Measurements from ENCODE around the gene CLEC18A.
"Not testable (repeated sequence)": the region's sequence is repeated elsewhere in the genome, so short reads cannot be mapped to it uniquely, and the experiment has no call there.

CLEC18A gene

DNA sequence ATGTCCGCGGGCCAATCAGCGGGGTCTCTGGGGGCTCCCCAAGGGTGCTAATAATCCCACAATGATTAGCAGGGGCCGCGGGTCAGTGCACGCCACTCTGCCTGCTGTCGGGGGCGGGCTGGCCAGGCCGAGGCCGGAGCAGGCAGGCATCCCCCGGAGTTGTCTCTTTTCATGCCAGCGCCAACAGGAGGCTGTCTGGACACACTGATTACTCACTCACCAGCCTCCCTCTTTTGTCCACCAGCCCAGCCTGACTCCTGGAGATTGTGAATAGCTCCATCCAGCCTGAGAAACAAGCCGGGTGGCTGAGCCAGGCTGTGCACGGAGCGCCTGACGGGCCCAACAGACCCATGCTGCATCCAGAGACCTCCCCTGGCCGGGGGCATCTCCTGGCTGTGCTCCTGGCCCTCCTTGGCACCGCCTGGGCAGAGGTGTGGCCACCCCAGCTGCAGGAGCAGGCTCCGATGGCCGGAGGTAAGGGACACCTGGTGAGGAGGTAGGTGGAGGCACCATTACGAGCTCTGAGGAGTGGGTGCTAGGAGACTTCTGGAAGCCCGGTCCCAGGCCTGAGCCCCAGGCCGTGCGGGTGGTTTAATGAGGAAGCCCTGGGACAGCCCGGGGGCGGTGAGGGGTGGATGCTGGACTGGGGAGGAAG lies at the start of gene CLEC18A:
CLEC18A (plus strand) TSS at position 318 of the 655 bp plus-strand sequence; CDS start at position 351, 33 bp downstream.
- not testable (repeated sequence) for DNase-seq (ENCODE audit: low spot score)

DNA sequence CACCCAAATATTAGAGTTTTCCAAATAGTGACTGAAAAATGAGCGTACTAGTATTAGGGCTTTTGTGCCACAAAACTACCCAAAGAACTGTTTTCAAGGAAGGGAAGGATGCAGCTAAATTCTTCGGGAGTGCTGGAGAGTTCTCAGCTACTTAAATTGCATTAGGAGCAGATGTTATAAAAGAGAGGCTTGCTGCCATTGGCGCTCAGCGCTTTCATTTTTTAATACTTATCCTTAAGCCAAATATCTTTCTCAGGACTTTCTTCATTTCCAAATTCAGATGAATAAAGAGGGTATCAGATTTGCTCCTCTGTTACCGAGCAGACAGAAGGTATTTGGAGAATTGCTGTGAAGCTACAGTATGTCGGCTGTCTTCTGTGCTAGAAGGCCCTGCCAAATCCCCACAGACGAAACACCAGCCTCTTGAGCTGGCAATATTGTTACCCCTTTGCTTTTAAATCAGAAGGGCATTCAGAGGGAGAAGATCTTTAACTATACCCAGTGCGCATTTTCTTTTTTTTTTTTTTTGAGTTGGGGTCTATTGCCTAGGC lies 47.2 kb upstream of the CLEC18A start:
- no peak for DNase-seq (ENCODE audit: low spot score)

DNA sequence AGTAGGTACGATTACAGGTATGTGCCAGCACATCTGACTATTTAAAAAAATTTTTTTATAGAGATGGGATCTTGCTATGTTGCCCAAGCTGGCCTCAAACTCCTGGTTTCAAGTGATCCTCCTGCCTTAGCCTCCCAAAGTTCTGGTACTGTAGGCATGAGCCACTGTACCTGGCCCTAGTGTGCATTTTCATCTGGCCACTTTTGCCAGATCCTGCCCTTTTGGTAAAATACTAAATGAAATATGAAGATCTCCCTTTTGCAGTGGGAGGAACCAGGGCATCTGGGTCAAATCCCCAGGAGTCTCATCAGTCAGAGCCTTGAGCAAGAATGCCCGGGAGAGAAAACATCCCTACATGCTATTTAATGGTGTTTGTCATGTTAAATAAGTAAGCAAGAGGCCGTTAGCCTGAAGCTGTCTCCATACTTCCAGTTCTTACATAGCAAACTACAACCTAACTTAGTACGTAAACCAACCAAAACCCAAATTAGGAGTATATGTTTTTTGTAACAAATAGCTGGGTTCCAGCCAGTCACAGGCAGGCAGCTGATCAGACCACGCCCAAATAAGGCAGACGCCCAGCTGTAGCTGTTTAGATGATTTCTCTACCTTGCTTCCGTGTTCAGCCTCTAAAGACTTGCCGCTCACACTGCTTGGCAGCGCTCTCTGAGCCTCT lies 46.5 kb upstream of the CLEC18A start:
- no peak for DNase-seq (ENCODE audit: low spot score)

DNA sequence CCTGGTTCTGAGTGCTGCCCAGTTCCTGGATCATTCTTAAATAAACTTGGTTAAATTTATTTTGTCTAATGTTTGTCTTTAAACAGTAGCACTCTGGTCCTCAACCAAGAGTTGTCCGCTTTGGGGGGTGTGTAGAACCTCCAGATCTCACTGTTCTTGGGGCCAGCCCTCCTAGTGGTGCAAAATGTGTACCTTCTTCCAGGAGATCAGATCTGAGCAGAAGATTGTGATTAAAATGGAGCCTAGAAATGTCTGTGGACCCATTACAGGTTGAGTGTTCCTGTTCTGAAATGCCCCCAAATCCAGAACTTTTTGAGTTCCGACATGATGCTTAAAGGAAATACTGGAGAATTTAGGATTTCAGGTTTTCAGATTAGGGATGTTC lies 46.0 kb upstream of the CLEC18A start:
- DNase-seq (ENCODE audit: low spot score), result no peak

DNA sequence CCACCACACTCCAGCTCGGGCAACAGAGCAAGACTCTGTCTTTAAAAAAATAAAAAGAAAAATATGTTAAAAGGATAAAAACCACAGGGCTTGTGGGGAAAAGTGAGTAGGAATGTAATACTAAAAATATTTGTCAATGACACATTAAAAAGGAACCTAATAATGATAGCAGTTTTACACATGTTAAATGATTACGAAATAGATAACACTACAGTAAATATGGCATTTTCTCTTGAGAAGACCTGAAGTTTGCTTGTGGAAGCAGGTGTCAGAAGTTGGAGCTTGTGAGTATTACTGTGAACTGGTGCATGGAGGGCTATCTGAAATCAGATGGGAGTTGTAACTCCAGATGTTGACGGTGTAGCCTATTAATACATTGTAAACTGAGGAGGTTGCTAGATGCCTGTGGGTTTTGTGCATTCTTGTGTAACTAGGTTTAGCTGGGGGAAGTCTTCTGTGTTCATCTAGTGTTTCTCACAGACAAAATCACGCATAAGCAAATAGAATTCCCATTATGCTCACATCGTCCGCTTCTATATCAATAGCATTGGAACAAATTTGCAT lies 44.2 kb upstream of the CLEC18A start:
- no peak for DNase-seq (ENCODE audit: low spot score)

DNA sequence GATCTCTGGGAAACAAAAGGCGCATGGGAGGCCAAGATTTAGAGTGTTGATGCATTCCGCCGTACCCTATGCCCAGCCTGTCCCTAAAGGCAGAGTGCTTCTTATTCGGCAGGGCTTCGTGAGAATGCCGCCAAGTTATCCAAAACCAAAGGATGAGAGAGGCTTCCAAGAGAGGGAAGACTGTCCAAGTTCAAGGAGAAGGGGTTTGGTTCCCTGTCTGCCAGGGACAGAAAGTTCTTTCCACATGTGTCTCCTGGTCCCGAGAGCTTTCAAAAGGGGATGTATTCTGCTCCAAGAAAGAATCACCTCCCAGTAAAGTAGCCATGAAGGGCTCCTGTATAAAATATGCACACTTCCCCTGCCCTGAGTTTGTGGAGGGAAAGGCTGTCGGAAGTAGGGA lies 42.1 kb upstream of the CLEC18A start:
- no peak for DNase-seq (ENCODE audit: low spot score)

DNA sequence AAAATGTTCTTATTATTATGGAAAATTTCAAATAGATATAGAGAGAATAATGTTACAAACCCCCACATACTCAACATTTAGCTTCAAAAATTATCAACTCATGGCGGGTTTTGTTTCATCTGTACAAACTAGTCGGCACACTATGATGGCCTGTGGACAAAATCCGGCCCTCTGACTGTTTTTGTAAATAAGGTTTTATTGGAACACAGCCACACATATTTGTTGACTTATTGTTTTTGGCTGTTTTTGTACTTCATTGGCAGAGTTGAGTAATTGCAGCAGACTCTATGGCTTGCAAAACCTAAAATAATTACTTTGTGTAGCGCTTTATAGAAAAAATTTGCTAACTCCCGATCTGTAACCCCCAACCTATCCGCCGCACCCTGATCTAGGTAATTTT lies 41.4 kb upstream of the CLEC18A start:
- no peak for DNase-seq (ENCODE audit: low spot score)

DNA sequence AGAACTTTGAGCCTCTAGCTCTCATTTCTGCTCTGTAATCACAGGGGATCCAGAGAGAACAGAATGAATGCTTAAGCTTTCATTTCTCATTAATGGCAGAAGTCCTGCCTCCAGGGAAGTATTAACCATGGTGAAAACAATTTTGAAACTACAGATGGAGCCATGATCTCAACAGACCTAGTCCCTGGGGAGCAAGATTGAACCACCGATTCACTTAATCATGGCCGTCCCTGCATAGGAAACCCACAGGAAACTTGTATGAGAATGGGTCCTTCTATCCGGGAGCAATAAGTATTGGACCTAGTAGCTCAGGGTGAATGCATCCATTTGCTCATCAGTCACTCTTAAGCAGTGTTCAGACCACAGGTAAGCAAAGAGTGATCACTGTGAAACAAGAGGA lies 40.2 kb upstream of the CLEC18A start:
- DNase-seq (ENCODE audit: low spot score), result no peak

DNA sequence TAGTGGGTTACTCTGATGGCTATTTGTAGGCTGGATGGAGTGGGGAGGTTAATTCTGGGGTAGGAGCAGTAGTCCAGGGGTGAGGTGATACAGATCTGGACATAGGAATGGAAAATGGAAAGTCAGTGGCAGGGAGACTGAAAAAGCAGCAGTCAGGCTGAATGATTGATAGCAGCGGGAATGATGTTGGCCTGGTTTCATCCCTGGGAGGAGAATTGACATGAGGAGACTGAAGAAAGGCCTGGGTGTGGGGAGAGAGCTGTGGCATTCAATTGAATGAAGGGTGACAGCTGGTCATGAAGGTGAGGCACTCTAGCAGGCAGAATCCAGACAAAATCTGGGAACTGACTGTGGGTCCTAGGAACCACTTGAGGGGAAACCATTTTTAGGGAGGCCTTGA lies 34.7 kb upstream of the CLEC18A start:
- DNase-seq (ENCODE audit: low spot score), result no peak

DNA sequence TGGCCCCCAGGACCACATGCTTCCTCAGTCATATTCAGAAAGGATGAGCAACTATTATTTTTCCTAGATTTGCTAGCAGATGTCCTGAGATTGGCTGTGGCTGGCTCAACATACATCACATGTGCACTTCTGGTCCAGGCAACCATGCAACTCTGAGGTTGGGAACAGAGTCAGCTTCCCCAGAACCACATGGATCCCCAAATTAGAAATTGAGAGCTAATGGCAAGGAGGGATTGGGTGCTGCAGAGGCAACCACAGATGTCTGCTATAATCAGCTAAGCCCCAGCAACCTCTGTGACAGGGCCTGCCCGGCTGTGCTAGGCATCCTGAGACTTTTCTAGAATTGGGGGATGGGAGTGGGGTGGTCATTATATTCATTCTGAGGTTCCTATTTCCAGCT lies 33.8 kb upstream of the CLEC18A start:
- no peak for DNase-seq (ENCODE audit: low spot score)

DNA sequence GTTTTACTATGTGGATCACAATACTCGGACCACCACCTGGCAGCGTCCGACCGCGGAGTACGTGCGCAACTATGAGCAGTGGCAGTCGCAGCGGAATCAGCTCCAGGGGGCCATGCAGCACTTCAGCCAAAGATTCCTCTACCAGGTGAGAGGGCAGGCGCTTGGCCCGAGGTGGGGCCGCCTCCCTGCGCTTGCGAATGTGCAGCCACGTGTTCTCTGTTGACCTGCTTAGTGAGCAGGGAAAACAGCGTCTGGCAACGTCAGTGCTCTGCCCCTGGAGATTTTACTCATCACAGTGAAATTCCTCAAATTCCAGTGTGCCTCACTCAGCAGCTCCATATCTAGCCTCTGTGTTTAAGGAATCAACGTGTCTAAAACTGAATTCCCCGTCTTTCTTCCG lies 33.4 kb upstream of the CLEC18A start:
- DNase-seq (ENCODE audit: low spot score), result no peak

DNA sequence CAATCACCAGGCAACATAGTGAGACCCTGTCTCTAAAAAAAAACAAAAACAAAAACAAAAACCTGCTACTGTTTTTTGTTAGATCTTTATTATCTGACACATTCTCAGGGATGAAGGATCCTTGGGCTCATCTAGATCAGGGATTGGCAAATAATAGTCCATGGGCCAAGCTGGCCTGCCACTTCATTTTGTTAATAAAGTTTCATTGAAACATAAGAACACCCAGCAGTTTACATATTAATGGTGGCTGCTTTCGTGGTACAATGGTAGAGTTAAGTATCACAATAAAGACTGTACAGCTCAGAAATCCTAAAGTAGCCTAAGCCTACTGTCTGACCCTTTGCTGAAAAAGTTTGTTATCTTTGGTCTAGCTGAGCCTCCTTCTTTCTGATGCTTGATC lies 32.9 kb upstream of the CLEC18A start:
- no peak for DNase-seq (ENCODE audit: low spot score)

DNA sequence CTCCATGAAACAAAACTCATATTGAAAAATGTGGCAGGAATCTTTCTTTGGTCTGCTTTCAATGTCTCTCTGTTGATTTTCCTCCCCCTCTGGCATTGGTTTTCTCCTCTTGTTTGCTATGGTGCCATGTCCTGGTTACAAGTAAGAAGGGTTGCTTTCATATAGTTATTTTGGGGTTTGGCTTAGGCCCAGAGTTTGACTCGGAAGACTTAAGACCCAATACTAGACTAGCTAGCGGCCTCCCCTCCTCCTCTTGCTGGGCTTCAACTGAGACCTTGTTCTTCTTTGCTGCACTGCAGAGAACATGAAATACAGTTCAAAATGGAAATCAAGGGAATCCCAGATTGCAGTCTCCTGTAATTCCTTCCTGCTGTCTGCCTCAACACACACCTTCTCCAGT lies 30.0 kb upstream of the CLEC18A start:
- DNase-seq (ENCODE audit: low spot score), result no peak

DNA sequence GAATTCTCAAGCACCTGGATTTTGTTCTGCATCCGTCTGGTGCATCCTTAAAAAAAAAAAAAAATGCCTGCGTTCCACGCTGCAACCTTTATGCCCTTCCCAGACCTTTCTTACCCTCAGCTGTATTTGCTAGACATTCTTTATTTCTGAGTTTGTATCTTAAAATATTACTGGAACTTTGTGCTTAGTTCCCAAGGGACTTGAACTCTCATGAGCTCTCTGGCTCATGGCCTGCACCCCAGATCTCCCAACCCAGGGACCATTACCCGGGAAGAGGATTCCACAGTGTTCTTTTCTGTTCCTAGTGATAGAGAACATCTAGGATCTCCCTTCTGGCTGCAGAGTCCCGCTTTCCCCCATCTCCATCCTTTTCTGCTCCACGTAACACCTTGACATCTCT lies 28.9 kb upstream of the CLEC18A start:
- no peak for DNase-seq (ENCODE audit: low spot score)

DNA sequence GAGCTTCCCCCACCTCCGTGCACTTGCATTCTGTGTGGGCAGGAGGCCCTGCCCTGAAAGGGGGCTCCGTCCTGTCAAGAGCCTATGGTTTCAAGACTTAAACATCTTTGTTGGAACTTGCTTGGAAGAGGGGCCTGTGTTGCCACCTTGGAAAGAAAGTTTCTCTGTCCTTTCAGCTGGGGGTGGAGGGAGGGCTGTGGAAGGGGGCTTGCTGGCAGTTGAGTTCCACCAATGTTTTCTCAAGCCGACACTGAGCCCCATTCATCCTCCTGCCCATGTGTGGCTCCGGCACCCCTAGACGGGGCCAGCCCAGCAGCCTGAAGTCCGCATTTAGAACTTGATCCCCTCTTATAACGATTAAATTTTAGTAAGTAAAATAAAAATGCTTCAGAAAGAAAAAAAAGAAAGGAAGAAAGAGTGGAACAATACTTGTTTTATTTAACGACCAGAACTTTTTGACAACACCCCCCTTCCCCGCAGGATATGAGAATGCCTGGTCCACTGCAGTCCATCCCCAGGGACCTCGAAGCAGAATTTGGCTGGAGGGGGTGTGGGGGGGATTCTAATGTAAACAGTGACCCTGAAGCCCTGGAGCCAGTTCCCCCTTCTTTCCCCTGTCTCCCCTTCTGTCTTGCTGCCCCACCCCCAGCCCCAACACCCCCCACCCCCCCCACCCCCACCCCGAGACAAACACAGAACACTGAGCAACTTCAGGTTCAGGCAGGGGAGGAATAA lies 26.9 kb upstream of the CLEC18A start:
- no peak for DNase-seq (ENCODE audit: low spot score)

DNA sequence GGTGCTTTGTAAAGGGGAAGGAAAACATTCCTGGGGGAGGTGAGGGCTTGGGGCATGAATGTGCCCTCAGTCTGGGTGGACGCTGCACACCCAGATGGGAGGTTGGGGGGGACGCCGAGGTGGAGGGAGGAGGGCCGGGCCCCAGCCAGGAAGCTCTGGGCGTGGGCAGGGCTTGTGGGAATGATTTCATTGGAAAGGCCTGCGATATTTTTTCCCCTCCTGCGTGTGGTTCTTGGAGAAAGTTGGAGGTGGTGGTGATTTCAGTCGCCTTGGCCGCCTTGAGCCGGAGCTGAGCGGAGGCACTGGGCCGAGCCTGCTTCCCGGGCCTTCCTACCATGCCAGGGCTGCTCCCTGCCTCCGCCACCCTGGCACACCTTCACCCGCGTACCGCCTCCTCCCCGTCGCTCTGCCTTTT lies 26.4 kb upstream of the CLEC18A start:
- no peak for DNase-seq (ENCODE audit: low spot score)

DNA sequence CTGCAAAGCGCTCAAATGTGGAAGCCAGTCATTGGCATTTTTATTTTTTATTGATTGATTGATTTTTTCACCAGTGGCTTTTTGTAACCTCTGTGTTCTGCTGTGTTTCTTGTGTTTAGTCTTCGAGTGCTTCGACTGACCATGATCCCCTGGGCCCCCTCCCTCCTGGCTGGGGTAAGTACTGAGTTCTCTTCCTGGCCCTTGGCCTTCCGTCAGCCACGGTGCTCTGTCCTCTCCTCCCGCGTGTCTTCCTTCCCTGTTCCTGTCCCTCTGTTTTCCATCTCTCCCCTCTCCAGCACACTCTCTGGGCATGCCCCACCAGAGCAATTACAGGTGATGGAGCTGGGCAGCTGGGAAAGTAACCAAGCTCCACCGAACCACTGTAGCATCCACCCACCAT lies 25.8 kb upstream of the CLEC18A start:
- DNase-seq (ENCODE audit: low spot score), result no peak

DNA sequence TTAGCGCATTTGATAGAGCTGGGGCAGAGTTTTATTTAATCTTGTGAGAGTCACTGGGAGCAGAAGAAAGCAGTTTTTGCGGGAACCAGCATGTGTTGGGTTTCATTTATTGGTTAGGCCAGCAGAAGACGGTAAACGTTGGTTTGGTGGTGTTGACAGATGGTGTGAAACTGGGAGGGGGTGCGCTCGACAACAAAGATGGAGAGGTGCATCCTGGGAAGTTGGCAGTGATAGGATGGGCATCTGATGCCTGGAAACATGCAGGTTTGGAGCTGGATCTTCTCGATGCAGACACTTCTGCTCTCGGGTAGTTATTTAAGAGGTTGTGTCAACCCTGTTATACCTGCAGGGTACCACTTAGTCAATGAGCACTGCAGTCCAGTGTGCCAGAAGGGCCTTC lies 24.9 kb upstream of the CLEC18A start:
- no peak for DNase-seq (ENCODE audit: low spot score)

DNA sequence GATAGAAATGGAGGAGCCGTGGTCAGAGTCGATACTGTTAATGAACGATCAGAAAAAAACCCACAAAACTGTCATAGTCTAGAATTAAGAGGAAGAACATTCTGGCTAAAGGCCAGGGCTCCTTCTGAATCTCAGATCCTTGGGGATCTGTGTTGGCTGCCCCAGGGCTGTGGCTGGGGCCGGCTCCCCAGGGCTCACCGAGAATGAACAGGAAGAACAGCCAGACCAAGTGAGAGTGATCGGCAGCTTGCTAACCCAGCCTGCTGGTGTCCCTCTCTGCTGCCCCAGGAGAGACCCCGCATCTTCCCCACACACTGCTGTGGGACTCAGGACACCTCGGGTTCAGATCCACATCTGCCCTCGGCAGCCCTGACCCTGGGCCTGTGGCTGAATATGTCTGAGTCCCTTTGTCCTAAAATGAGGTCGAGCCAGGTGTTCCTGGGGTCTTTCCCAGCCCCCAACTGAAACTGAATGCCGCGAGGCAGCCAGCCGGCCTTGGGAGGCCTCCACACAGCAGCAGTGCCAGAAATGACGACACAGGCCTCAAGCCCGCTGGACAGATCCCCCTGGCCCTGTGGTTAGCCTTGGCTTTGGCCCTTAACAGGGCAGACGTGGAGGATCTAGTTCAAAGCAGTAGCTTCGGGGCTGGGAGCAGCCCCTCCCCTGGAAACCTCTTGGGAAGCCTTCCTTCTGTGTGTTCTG lies 23.9 kb upstream of the CLEC18A start:
- DNase-seq (ENCODE audit: low spot score), result no peak

DNA sequence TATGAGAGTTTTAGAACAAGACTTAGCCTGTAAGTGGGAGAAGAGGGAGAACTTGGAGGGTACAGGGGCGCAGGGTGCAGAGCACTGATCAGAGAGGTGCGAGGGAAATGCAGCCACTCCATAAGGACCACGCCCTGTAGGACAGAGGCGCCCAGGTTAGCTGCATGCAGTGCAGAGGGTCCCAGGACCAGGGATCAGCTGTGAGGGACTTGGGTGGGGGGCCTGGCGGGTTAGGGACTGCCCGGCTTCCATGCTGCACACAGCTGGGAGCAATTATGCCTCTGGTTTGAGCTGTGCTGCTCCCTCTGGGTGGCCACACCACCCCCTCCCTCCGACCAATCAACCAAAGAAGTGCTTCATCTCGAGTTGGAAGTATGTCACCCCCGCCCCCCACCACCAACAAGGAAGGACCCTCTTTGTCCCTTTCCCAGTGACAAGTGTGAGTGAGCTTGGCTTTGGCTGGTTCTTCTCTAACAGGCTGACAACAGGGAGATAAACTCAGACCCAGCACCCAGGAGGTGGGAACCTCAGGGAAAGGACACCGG lies 22.2 kb upstream of the CLEC18A start:
- DNase-seq (ENCODE audit: low spot score), result no peak

DNA sequence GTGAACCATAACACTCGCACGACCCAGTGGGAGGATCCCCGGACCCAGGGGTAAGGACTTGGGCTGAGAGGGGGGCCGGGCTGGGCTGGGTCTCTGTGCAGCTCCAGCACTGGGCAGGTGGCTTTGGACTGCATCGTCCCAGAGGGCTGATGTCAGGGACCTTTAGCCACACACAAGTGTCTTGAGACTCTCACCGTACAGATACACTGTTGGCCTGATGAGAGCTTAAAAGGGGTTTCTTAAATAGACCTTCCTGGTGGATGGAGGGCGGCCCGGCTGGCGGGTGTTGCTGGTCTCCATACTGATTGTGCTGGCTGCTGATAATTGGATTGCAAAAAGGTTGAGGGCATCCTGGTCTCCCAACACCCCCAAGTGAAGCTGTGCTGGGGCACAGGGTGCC lies 21.7 kb upstream of the CLEC18A start:
- DNase-seq (ENCODE audit: low spot score), result no peak
